ENCODE results near the gene MTARC2.
"Not testable (repeated sequence)": the region's sequence is repeated elsewhere in the genome, so short reads cannot be mapped to it uniquely, and the experiment has no call there.

MTARC2 gene

GRCh38 chr1:220732137-220732536 is 16.0 kb upstream of the MTARC2 start:
- no peak for DNase-seq (ENCODE audit: low spot score)

- no peak for DNase-seq (ENCODE audit: low spot score)
Observed at GRCh38 chr1:220732621-220733020, 15.5 kb upstream of the MTARC2 start.

DNA sequence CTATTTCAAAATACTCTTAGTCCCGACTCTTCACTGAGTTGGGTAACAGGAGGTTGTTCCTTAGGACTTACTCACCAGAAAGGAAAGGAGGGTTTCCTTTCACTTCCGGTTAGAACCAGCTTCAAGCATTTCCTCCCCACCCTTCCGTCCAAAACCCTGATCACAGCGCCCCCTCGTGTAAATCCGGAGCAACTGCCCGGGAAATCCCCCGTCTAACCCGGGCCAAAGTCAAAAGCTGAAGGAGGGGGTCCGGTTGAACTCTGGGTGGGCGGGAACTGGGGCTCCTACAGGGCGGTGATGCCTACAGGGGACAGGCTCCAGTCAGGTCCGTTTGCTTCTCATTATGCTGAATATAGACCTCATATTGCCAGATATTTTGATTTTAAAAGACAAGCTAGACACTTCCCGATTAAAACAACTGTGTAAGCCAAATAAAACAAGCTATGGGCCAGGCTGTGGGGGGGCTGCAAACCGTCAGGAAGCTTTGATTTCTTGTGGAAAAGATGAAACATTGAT is 15.0 kb upstream of the MTARC2 start:
- DNase-seq (ENCODE audit: low spot score), result peak; percentile 82

- no peak for DNase-seq (ENCODE audit: low spot score)
Observed at GRCh38 chr1:220734571-220735326, 13.4 kb upstream of the MTARC2 start.

GRCh38 chr1:220736283-220736682 is 11.8 kb upstream of the MTARC2 start:
- DNase-seq (ENCODE audit: low spot score), result not testable (repeated sequence)

DNA sequence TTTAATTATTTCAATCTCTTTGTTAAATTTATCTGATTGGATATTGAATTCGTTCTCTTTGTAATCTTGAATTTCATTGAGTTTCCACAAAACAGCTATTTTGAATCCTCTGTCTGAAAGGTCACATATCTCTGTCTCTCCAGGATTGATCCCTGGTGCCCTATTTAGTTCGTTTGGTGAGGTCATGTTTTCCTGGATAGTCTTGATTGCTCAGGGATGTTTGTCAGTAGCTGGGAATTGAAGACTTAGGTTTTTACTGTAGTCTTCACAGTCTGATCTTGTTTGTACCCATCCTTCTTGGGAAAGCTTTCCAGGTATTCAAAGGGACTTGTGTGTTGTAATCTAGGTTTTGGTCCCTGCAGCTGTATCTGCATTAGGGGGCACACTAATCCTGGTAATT is 6.8 kb upstream of the MTARC2 start:
- DNase-seq (ENCODE audit: low spot score), result no peak

DNA sequence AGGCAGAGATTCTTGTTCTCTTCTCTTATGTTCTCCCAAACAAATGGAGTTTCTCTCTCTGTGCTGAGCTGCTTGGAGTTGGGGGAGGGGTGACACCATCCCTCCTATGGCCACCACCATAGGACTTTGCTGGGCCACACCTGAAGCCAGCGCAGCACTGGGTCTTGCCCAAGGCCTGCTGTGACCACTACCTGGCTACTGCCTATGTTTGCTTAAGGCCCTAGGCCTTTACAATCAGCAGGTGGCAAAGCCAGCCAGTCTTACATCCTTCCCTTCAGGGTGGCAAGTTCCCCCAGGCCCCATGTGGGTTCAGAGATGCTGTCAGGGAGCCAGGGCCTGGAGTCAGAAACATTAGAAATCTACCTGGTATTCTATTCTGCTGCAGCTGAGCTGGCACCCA is 6.3 kb upstream of the MTARC2 start:
- DNase-seq (ENCODE audit: low spot score), result no peak

GRCh38 chr1:220742520-220742919 is 5.6 kb upstream of the MTARC2 start:
- no peak for DNase-seq (ENCODE audit: low spot score)

DNA sequence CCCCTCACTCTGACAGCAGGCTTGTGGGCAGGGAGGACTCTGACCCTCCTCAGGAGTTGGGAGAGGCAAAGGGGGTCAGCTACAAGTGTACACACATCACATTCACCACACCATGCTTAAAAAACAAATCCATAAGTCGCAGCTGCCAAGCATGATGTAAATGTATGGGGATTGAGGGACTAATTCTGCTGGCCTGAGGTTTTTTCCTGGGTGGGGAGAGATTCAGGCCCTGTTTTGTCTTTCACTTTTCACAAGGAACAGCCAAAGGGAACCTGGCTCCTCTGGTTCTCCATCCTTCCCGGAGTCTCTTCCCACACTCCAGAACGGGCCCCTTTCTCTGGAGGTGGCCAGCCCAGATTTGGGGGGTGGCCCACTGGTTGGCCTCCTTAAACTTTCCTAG is 1.3 kb upstream of the MTARC2 start:
- DNase-seq (ENCODE audit: low spot score), result no peak

GRCh38 chr1:220747437-220748088 is 559 bp upstream of the MTARC2 start:
- DNase-seq (ENCODE audit: low spot score), result no peak

DNA sequence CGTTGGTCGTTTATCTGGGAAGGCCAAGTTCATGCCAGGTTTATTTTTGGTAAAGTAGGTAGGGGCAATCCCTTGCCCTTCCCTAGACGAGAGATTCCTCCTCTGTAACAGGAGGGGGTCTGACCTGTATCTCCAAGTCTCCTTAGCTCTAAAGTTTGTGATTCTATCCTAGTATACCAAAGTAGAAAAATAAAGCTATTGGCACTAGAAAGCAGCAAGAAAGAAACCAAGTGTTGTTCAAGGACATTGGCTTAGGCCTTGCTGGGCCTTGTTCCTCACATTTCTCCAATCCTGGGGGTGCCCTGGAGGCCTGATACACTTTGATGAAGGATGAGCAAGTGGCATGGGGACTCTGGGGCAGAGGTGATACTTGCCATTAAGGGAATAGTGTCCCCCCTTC is 814 bp downstream of the MTARC2 start:
- no peak for DNase-seq (ENCODE audit: low spot score)

DNA sequence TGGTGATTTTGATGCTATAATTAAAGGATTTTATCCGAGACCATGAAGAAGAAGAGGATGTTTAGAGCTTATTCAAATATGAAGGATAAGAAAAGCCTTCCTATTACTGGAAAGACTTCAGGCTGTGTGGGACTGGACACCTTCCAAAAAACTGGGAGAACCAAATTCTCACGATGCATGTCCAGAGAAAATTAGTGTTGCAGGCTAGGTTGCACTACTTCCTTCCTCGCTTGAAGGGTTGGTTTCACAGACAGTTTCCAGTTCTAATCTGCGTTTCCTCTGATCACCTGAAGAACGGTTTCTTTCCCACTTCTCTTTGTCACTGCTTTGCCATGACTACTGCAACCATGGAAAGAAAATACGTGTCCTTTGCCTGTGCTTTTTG is 2.0 kb downstream of the MTARC2 start:
- DNase-seq (ENCODE audit: low spot score), result no peak

GRCh38 chr1:220751111-220751510 is 3.0 kb downstream of the MTARC2 start:
- no peak for DNase-seq (ENCODE audit: low spot score)

- DNase-seq (ENCODE audit: low spot score), result no peak
Observed at GRCh38 chr1:220754212-220754917, 6.2 kb downstream of the MTARC2 start.

- DNase-seq (ENCODE audit: low spot score), result no peak
Observed at GRCh38 chr1:220754918-220755295, 6.8 kb downstream of the MTARC2 start.

DNA sequence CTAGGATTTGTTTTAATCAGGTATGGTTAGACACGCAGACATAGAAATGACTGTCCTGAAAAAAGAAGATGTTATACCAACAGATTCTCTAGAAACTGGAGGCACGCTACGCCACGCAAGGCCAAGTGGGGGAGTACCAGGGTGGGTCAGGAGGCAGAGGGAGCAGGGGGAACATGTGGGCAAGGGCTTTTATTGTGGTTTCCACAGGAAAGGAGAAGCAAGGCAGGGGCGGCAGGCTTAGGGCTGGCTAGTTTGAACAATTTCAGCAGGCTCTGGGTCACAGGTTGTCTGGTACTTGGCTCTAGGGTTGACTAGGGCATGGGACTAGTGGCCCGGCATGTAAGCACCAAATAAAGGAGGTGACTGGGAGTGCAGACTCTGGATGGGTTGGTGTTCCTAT is 7.2 kb downstream of the MTARC2 start:
- no peak for DNase-seq (ENCODE audit: low spot score)

GRCh38 chr1:220757441-220757840 is 9.3 kb downstream of the MTARC2 start:
- no peak for DNase-seq (ENCODE audit: low spot score)

DNA sequence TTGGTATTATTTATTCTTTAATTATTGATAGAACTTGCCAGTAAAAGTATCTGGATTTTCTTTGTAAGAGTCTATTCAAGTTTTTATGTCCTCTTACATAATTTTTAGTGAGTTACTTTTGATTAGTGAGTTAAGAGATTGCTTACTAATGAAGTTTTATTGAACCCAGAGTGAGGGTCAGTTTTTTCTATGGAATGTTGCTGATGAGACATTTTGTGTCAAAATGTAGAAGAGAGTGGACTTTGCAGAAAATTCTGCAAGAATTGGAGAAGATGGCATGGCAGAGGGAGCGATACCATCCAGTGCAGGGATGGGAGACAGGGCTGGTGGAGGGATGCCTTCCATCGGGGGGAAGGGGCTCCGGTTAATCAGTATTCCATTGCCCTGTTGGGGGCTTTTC is 11.0 kb downstream of the MTARC2 start:
- no peak for DNase-seq (ENCODE audit: low spot score)

- DNase-seq (ENCODE audit: low spot score), result no peak
Observed at GRCh38 chr1:220761688-220762427, 13.7 kb downstream of the MTARC2 start.

- DNase-seq (ENCODE audit: low spot score), result no peak
Observed at GRCh38 chr1:220764757-220765156, 16.6 kb downstream of the MTARC2 start.

DNA sequence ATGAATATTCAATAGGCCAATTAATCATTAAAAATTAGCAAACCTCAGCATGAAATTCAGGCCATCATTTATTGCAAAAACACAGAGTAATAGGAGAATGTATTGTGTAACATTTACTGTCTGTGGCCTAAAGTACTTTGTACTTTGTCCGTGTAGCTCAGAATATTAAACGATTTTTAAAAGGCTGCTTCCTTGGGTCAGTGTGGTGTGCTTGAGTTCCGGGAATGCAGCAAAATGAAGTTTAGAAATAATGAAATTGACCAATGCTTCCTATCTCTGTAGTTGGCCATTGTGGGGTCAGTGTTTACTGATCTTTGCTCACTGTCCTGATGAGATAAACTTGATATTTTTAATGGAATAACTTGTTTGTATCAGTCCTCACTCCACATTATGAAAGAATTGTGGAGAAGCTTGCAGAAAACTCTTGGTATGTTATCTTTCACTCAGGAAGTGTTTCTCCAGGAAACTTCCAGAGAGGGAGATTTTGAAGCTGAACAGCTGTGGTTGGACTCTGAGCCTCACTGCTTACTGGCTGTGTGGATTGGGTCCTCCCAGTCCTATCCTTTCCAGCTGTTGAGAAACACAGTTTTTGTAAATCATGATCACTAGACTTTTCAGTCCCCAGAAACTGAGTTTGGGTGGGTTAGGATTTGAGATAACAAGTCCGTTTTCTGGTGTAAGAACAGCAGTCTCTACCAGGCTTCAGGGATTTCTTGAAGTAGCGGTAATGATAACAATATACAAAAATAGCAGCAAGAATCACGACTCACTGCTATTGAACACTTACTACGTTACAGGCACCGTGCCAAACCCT is 19.4 kb downstream of the MTARC2 start:
- DNase-seq (ENCODE audit: low spot score), result peak; percentile 60

Measured in HuH-7 (cell line).